NCI-H526 (cell line): Measurements from ENCODE around the gene THY1.
"Not testable (repeated sequence)": the region's sequence is repeated elsewhere in the genome, so short reads cannot be mapped to it uniquely, and the experiment has no call there.

Experiments
- DNase-seq, 2 experiments: peaks; one replicate each; lab custom pipeline; 2025; lab: John Stamatoyannopoulos, UW

Gene THY1

GRCh38 chr11:119422809-119423508, at the start of gene THY1:
Gene THY1, minus strand, starts transcription at chr11:119423172. Its CDS starts 2,267 bp downstream, at chr11:119420905.
- peak; percentile 72 to 91 for DNase-seq

- no peak for DNase-seq
Measured at GRCh38 chr11:119472186-119472855, 49.3 kb upstream of the THY1 start.

- DNase-seq = no peak
Measured at GRCh38 chr11:119471329-119471728, 48.4 kb upstream of the THY1 start.

GRCh38 chr11:119470317-119471291, 47.6 kb upstream of the THY1 start:
- peak in 1 of 2 experiments; percentile 66 for DNase-seq

GRCh38 chr11:119469506-119469905, 46.5 kb upstream of the THY1 start:
- DNase-seq = no peak

GRCh38 chr11:119468511-119468910, 45.5 kb upstream of the THY1 start:
- no peak for DNase-seq

- DNase-seq = no peak
Measured at GRCh38 chr11:119461229-119461963, 38.4 kb upstream of the THY1 start.

- DNase-seq = no peak
Measured at GRCh38 chr11:119460582-119460981, 37.6 kb upstream of the THY1 start.

- DNase-seq = no peak
Measured at GRCh38 chr11:119460097-119460496, 37.1 kb upstream of the THY1 start.

- DNase-seq = no peak
Measured at GRCh38 chr11:119459293-119459976, 36.5 kb upstream of the THY1 start.

GRCh38 chr11:119455708-119456107, 32.7 kb upstream of the THY1 start:
- not testable (repeated sequence) for DNase-seq

GRCh38 chr11:119455241-119455640, 32.3 kb upstream of the THY1 start:
- DNase-seq = not testable (repeated sequence)

GRCh38 chr11:119453881-119454280, 30.9 kb upstream of the THY1 start:
- DNase-seq = no peak

GRCh38 chr11:119450590-119451326, 27.8 kb upstream of the THY1 start:
- DNase-seq = no peak

GRCh38 chr11:119449498-119449897, 26.5 kb upstream of the THY1 start:
- no peak for DNase-seq

- DNase-seq = no peak
Measured at GRCh38 chr11:119448380-119448779, 25.4 kb upstream of the THY1 start.

GRCh38 chr11:119447664-119448242, 24.8 kb upstream of the THY1 start:
- DNase-seq = no peak

- no peak for DNase-seq
Measured at GRCh38 chr11:119446871-119447663, 24.1 kb upstream of the THY1 start.

GRCh38 chr11:119446434-119446833, 23.5 kb upstream of the THY1 start:
- DNase-seq = no peak
